Measurements from ENCODE around the gene OSBPL8. TPM values are rescaled to one million over a fixed set of nuclear protein-coding genes. Genes with fewer than 3 reads are reported as not detected.
A peak's percentile ranks its signal among the peaks of the same experiment; 100 is the strongest.

Gene OSBPL8
- total and polyA plus RNA-seq, 9 of the 15 experiments (the other 6 are each of a cell fraction or from before 2014, with no cell fraction given): 17.4 to 82.7 (median 42.8) TPM

DNA sequence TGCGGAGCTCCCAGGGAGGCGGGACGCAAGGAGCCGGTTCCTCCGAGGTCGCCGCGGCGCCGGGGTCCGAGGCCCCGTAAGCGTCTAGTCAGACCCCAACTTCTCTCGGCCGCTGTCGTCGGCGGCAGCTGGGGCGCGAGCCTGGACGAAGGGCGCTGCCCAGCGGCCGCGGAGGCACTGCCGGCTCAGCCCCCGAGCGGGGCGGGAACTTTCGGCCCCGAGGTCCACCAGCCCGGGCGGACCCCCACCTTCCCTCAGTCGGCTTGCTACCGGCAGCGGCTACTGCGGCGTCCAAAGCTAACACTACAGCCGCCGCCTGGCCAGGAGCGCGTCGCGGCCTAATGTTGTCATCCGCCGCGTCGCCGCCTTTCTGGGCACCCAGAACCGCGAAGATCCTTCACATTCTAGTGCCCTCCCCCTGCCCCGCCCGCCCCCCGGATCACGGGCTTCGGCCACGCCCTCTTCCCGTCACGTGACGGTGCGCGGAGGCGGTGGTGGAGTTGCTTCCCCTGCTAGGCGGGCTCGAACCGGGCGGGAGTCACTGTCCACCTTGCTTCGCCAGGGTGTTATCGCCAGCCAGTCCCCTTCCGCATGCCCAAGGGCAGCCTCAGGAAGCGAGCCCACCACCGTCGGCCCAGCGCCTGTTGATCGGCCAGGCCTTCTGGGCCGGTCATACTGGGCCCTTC is at the start of gene OSBPL8 (continued):
- TF ChIP-seq PHTF2 (CRISPR knock-in tag; IDR thresholded peaks at IDR 0.05): no peak
- peak; percentile 99 for TF ChIP-seq USF2 (CRISPR knock-in tag; IDR thresholded peaks at IDR 0.05)
- TF ChIP-seq AFF1 (IDR thresholded peaks at IDR 0.05; ENCODE audit: low read depth in 1 of 2, partially characterized antibody in 2 of 2): no peak
- no peak for TF ChIP-seq SIX5 (IDR thresholded peaks at IDR 0.05; ENCODE audit: borderline replicate concordance in 1 of 2, insufficient read depth in 1 of 2, low read depth in 1 of 2, low read length in 2 of 2)
- TF ChIP-seq BMI1 (IDR thresholded peaks at IDR 0.05; ENCODE audit: low read length): no peak
- no peak for TF ChIP-seq ZNF184 (CRISPR knock-in tag; IDR thresholded peaks at IDR 0.05)
- peak; percentile 39 for TF ChIP-seq CBFA2T3 (IDR thresholded peaks at IDR 0.05)
- no peak for TF ChIP-seq LEF1 (IDR thresholded peaks at IDR 0.05)
- TF ChIP-seq ZNF507 (tag; conservative IDR thresholded peaks at IDR 0.05): no peak
- no peak for TF ChIP-seq JUNB (CRISPR knock-in tag; conservative IDR thresholded peaks at IDR 0.05)
- TF ChIP-seq MECOM (CRISPR knock-in tag; IDR thresholded peaks at IDR 0.05): no peak
- TF ChIP-seq SAFB2 (IDR thresholded peaks at IDR 0.05; ENCODE audit: borderline replicate concordance, low read depth, low read length, severe bottlenecking): no peak
- no peak for TF ChIP-seq TEAD2 (tag; IDR thresholded peaks at IDR 0.05)
- TF ChIP-seq NR2C2 (CRISPR knock-in tag; IDR thresholded peaks at IDR 0.05): peak; percentile 41; the same call in 1 of the 2 replicates
- TF ChIP-seq NR2C2 (tag; IDR thresholded peaks at IDR 0.05): peak; percentile 15; the same call in 1 of the 2 replicates
- TF ChIP-seq ATF7 (IDR thresholded peaks at IDR 0.05): peak; percentile 37; the same call in 1 of the 2 replicates
- no peak for TF ChIP-seq XRCC4 (IDR thresholded peaks at IDR 0.05; ENCODE audit: extremely low read depth, insufficient read depth, insufficient read length)
- peak; percentile 80 for TF ChIP-seq PHF20 (IDR thresholded peaks at IDR 0.05; ENCODE audit: partially characterized antibody)
- no peak for TF ChIP-seq CHD1 (IDR thresholded peaks at IDR 0.05; ENCODE audit: low read length)
- TF ChIP-seq SMAD2 (IDR thresholded peaks at IDR 0.05; ENCODE audit: low read depth, low read length): no peak
- peak; percentile 91 for TF ChIP-seq ZFX (CRISPR knock-in tag; IDR thresholded peaks at IDR 0.05)
- TF ChIP-seq LCOR (CRISPR knock-in tag; IDR thresholded peaks at IDR 0.05): peak; percentile 0; the same call in 1 of the 2 replicates
- peak; percentile 95 for TF ChIP-seq RBFOX2 (IDR thresholded peaks at IDR 0.05; ENCODE audit: low read depth, low read length)
- TF ChIP-seq ZNF175 (CRISPR knock-in tag; IDR thresholded peaks at IDR 0.05; ENCODE audit: low read depth): no peak
- TF ChIP-seq MTA1 (IDR thresholded peaks at IDR 0.05; ENCODE audit: borderline replicate concordance): peak; percentile 97
- TF ChIP-seq ZNF263 (CRISPR knock-in tag; IDR thresholded peaks at IDR 0.05; ENCODE audit: borderline replicate concordance): peak; percentile 34; the same call in 1 of the 2 replicates
- no peak for TF ChIP-seq HSF4 (CRISPR knock-in tag; IDR thresholded peaks at IDR 0.05; ENCODE audit: borderline replicate concordance)
